Right ventricle myocardium inferior (tissue), 1 donor: Measurements from ENCODE around the gene RPS6KC1. TPM values are rescaled to one million over a fixed set of nuclear protein-coding genes. Genes with fewer than 3 reads are reported as not detected.
A peak's percentile ranks its signal among the peaks of the same experiment; 100 is the strongest.
"Not testable (repeated sequence)": the region's sequence is repeated elsewhere in the genome, so short reads cannot be mapped to it uniquely, and the experiment has no call there.

Experiments
- ATAC-seq: fragments of 200-7000 bp; cut with Tn5 transposase; one replicate; pipeline ENCODE4 v1.9.1; 2020; ENCODE audit warnings: mild to moderate bottlenecking, moderate library complexity
- DNase-seq: peaks from one replicate; pipeline ENCODE4 v3.0.0; 2021; ENCODE audit errors: missing footprints
- intact Hi-C: fragments of 100-400 bp; cut with DNase I; formaldehyde crosslinking; loops from one replicate; pipeline ENCODE4 v1.11.0; 2022
- long read RNA-seq: library from polyadenylated mRNA; unstranded; transcript quantifications from one replicate; pipeline ENCODE4 v2.0.0, GENCODE V29; 2021
- total RNA-seq: library from RNA; stranded (reverse); fragmentation: NEBNext Ultra II Directional; extraction: Animal tissue kit (Norgen Biotek cat#: 25700); gene quantifications from one replicate; pipeline ENCODE4 v1.2.1, GENCODE V29; 2021
- donor health status: DM: no; HTN: yes; CAD: no; lungs with severe emphysema.

Gene RPS6KC1, protein sequence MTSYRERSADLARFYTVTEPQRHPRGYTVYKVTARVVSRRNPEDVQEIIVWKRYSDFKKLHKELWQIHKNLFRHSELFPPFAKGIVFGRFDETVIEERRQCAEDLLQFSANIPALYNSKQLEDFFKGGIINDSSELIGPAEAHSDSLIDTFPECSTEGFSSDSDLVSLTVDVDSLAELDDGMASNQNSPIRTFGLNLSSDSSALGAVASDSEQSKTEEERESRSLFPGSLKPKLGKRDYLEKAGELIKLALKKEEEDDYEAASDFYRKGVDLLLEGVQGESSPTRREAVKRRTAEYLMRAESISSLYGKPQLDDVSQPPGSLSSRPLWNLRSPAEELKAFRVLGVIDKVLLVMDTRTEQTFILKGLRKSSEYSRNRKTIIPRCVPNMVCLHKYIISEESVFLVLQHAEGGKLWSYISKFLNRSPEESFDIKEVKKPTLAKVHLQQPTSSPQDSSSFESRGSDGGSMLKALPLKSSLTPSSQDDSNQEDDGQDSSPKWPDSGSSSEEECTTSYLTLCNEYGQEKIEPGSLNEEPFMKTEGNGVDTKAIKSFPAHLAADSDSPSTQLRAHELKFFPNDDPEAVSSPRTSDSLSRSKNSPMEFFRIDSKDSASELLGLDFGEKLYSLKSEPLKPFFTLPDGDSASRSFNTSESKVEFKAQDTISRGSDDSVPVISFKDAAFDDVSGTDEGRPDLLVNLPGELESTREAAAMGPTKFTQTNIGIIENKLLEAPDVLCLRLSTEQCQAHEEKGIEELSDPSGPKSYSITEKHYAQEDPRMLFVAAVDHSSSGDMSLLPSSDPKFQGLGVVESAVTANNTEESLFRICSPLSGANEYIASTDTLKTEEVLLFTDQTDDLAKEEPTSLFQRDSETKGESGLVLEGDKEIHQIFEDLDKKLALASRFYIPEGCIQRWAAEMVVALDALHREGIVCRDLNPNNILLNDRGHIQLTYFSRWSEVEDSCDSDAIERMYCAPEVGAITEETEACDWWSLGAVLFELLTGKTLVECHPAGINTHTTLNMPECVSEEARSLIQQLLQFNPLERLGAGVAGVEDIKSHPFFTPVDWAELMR
- 10.8 TPM for total RNA-seq
- long read RNA-seq, full-length matches to known transcripts: 6 of 13 reads
- long read RNA-seq, partial matches to known transcripts: 1 of 13 reads
- long read RNA-seq, other reads (novel, unspliced or antisense): 6 of 13 reads

- intact Hi-C loops: loop anchor here (5.0 kb wide), 1 partner anchor 34 kb away; the partner anchor contains the start of gene ANGEL2
Measured at GRCh38 chr1:213051127-213051880, at the start of gene RPS6KC1. TSS of gene RPS6KC1 (plus strand) at chr1:213051241. CDS start at chr1:213051405, 164 bp downstream.

DNA sequence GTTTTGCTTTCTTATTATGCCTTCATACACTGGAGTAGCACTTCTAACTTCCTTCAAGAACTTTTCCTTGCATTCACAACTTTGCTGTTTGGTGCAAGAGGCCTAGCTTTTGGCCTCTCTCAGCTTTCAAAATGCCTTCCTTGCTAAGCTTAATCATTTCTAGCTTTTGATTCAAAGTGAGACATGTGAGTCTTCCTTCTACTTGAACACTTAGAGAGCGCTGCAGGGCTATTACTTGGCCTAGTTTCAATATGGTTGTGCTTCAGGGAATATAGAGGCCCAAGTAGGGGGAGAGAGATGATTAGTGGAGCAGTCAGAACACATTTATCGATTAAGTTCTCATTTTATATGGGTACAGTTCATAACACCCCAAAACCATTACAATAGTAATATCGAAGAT, 47.8 kb upstream of the RPS6KC1 start:
- intact Hi-C loops: no loop called here
- DNase-seq: no peak

More at GRCh38 chr1:213051127-213051880, at the start of gene RPS6KC1:
- peak; percentile 99 for ATAC-seq
- DNase-seq: peak; percentile 94

DNA sequence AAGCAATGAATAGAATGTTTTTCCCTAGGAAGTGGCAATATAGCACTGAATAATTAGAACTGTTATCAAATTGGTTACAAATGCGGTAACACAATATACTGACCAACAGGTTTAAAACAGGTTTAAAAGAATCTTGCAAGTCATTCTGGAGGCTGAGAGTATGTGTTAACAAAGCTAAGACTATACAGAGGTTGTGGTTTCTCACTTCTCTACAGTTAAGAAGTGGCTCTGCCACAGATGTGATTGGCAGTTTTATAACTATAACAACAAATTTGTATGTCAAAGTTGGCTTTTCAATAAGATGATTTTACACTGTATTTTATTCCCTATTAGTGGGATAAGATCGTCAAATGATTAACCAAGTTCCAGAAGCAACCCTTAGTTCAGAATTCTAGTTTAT, 42.5 kb upstream of the RPS6KC1 start:
- DNase-seq: no peak
- intact Hi-C loops: no loop called here
- no peak for ATAC-seq

More for the DNA sequence above, 47.8 kb upstream of the RPS6KC1 start:
- ATAC-seq: no peak

GRCh38 chr1:213014642-213015041, 36.4 kb upstream of the RPS6KC1 start:
- DNase-seq (no peak), ATAC-seq (no peak)
- intact Hi-C loops: loop anchor here (5.0 kb wide), 1 partner anchor 38 kb away; the partner anchor contains the start of gene RPS6KC1

DNA sequence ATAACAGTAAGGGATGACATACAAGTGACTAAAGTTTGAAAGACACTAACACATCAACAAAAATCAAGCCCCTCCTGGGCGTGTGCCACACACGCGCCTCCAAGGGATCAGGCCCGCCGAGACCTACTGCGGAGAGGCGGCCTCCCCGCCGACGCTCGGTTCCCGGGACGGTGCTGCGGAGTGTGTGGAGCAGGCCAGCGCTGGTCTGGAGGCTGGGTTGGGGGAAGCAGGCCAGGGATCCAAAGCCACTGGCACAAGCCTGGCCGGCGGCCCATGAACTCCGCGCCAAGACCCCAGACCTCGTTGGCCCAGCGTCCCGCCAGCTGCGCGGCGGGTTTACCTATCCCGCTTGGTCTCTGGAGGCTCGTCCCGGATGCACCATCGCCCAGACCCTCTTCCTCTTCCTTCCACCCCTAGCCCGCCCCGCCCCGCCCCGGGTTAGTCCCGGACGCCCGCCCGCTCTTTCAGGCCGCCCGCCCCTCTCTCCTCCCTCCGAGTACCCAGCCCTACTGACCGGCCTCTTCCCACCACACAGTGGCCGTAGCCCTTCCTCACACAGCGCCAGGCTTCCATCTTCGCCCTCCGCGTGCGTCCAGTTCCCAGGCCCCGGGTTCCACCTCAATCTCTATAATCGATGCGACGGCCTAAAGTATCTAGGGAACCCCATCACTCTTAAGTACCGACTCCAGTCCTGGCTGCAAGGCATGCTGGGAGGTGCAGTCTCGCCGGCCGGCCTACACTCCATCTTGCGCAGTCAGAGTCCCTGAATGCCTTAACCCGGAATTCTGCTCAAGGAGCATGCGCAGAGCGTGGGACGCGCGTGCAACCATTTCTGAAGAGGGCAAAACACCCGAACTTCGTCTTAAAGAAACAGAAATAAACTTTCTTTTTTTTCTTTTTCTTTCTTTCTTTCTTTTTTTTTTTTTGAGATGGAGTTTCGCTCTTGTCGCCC, 35.7 kb upstream of the RPS6KC1 start, which contains the start of gene ANGEL2:
Gene ANGEL2, minus strand, starts transcription at position 769 of the 952 bp plus-strand sequence. Its CDS starts 196 bp downstream, at position 573.
- ATAC-seq (peak; percentile 99), DNase-seq (peak; percentile 98)
- intact Hi-C loops: loop anchor here (5.0 kb wide), 1 partner anchor 37 kb away; the partner anchor contains the start of gene RPS6KC1

GRCh38 chr1:213017447-213018273, 33.4 kb upstream of the RPS6KC1 start:
- intact Hi-C loops: loop anchor here (5.0 kb wide), 1 partner anchor 35 kb away; the partner anchor contains the start of gene RPS6KC1
- DNase-seq (no peak), ATAC-seq (no peak)

- intact Hi-C loops: loop anchor here (5.0 kb wide), 1 partner anchor 33 kb away; the partner anchor contains the start of gene RPS6KC1
- DNase-seq (no peak), ATAC-seq (no peak)
Measured at GRCh38 chr1:213019450-213019849, 31.6 kb upstream of the RPS6KC1 start.

DNA sequence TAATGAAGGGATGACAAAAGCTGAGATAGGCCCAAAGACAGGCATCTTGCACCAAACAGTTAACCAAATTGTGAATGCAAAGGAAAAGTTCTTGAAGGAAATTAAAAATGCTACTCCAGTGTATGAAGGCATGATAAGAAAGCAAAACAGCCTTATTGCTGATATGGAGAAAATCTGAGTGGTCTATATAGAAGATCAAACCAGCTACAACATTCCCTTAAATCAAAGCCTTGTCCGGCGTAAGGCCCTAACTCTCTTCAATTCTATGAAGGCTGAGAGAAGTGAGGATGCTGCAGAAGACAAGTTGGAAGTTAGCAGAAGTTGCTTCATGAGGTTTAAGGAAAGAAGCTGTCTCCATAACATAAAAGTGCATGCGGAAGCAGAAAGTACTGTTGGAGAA, 31.0 kb upstream of the RPS6KC1 start:
- no peak for DNase-seq
- no peak for ATAC-seq
- intact Hi-C loops: no loop called here

GRCh38 chr1:213027024-213027423, 24.0 kb upstream of the RPS6KC1 start:
- intact Hi-C loops, DNase-seq: not testable (repeated sequence)

DNA sequence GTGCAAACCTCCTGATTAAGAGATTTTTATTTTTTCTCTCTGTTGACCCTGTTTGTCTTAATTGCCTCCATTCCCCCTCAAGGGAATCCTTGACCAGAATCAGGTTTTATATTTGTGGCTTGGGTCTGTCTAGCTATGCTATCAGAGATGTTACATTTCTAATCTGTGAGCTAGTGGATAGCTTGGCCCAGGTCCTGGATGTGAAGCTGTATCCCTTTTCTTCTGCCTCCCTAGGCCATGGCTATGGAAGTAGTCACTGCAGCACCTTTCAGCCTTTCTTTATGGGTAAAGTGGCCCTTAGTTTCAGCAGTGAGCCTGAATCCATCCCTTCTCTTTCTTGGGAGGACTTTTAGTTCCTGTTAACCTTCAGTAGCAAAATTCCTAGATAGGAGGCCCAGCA, 18.4 kb upstream of the RPS6KC1 start:
- DNase-seq (no peak), ATAC-seq (no peak)
- intact Hi-C loops: no loop called here

More at GRCh38 chr1:213027024-213027423, 24.0 kb upstream of the RPS6KC1 start:
- ATAC-seq: not testable (repeated sequence)

DNA sequence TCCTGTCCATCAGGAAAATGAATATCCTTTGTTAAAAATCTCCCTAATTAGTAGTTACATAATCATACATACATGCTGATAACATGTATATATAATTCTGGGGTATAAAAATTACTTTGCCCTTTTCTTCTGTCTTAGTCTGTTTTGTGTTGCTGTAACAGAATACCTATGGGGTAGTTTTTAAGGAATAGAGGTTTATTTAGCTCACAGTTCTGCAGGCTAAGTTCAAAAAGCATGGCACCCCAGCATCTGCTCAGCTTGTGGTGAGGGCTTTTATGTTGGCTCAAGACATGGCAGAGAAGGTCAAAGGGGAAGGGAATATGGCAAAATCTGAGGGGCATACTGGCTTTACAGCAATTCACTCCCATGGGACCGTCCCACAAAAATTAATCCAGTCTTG, 16.3 kb upstream of the RPS6KC1 start:
- ATAC-seq (no peak), DNase-seq (no peak)
- intact Hi-C loops: no loop called here

DNA sequence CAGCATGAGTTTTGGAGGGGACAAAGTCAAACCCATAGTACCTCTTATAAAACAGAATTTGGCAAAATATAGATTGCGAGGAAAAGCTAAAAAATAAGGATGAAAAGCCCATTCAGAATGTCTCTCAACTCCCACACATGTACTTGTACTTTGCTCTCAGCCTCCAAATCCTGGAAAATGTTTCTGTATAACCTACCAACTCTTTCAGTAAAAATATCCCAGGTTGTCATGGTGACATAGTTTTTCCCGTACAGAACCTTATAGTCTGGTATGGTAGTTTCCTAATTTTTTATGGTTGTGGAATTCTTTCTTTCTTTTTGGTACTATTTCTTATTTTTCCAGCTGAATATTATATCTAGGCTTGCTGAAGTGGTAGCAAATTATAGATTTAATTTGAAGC, 15.5 kb upstream of the RPS6KC1 start:
- DNase-seq (no peak), ATAC-seq (no peak)
- intact Hi-C loops: no loop called here

DNA sequence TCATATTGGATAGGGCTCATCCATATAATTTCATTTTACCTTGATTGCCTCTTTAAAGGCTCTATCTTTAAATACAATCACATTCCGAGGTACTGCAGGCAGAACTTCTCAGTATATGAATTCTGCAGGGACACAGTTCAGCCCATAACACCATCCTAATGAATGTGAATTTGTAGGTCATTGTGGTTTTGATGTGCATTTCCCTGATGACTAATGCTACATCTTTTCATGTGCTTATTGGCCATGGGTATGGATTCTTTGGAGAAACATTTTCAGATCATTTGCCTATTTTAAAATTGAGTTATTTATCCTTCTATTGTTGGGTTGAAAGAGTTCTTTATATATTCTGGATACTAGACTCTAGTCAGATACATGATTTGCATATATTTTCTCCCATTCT, 9.6 kb upstream of the RPS6KC1 start:
- intact Hi-C loops: no loop called here
- ATAC-seq (no peak), DNase-seq (no peak)

DNA sequence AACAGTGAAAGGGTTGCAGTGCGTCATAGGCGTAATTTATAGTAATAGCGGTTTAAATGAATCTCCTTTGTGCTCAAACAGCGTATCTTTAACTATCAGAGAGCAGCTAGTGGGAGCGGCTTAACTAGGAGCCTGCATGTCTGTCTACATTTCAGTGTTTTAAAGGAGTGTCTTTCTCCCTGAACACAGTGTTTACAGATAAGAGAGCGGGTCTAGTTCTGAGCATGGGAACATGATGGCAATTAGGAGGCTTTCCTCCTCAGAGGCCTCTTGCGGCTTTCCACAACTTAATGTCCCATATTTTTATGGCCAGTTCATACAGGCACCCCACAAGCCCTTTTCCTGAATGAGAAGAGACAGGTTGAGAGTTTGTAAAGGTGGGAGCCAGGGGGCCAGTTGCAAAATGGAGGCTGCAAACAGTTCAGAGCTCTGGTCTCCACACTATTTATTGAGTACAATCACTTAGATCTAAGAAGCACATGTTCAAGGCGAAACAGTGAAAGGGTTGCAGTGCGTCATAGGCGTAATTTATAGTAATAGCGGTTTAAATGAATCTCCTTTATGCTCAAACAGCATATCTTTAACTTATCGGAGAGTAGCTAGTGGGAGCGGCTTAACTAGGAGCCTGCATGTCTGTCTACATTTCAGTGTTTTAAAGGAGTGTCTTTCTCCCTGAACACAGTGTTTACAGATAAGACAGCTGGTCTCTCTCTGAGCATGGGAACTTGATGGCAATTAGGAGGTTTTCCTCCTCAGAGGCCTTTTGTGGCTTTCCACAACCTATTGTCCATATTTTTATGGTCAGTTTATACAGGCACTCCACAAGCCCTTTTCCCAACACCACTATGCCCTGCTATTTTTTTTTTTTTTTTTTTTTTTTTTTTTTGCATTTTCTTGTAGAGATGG, 5.5 kb upstream of the RPS6KC1 start:
- ATAC-seq, intact Hi-C loops, DNase-seq: not testable (repeated sequence)

GRCh38 chr1:213049232-213049631, 1.8 kb upstream of the RPS6KC1 start:
- no peak for ATAC-seq
- DNase-seq: no peak
- intact Hi-C loops: no loop called here
